Eye (tissue), 1 donor: ENCODE data around the gene OVCH2.

Experiments used
- DNase-seq: peaks from one replicate; pipeline ENCODE4 v3.0.0-alpha.2; 2015

The OVCH2 gene

DNA sequence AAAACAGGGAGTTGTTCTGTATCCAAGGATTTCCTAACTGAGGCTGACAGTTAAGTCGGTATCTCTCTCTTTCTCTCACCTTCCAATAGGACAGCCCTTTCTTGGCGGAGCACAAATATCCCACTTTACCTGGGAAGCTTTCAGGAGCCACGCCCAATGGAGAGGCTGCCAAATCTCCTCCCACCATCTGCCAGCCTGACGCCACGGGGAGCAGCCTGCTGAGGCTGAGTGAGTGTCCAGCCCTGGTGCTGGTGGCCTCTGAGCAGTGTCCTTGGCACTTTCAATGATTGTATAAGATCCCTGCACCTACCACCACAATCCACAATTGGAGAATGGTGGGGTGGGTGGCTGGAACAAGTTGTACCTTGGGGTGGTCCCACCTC, 66.6 kb downstream of the OVCH2 start:
- no peak for DNase-seq
